CMK (cell line): ENCODE data around the gene GREM1.

ENCODE experiments used
- DNase-seq: peaks from one replicate; pipeline ENCODE4 v3.0.0-alpha.2; 2010; ENCODE audit warnings: low read depth

Gene GREM1

GRCh38 chr15:32694222-32694983 is 23.4 kb upstream of the GREM1 start:
- DNase-seq = no peak

GRCh38 chr15:32698773-32699390 is 18.9 kb upstream of the GREM1 start:
- DNase-seq = no peak

GRCh38 chr15:32700501-32701150 is 17.2 kb upstream of the GREM1 start:
- no peak for DNase-seq

GRCh38 chr15:32701863-32702262 is 15.9 kb upstream of the GREM1 start:
- no peak for DNase-seq

- no peak for DNase-seq
Measured at GRCh38 chr15:32704395-32704981, 13.3 kb upstream of the GREM1 start.

GRCh38 chr15:32705446-32705845 is 12.4 kb upstream of the GREM1 start:
- DNase-seq = no peak

- DNase-seq = no peak
Measured at GRCh38 chr15:32706704-32707103, 11.1 kb upstream of the GREM1 start.

GRCh38 chr15:32707436-32707835 is 10.4 kb upstream of the GREM1 start:
- DNase-seq = no peak

- DNase-seq = no peak
Measured at GRCh38 chr15:32709295-32710033, 8.3 kb upstream of the GREM1 start.

GRCh38 chr15:32715276-32715675 is 2.5 kb upstream of the GREM1 start:
- no peak for DNase-seq

GRCh38 chr15:32716216-32716914 is 1.4 kb upstream of the GREM1 start:
- no peak for DNase-seq

- no peak for DNase-seq
Measured at GRCh38 chr15:32716915-32717425, 834 bp upstream of the GREM1 start.

GRCh38 chr15:32718227-32718820 is 520 bp downstream of the GREM1 start:
- no peak for DNase-seq

- DNase-seq = no peak
Measured at GRCh38 chr15:32718821-32719716, 1.3 kb downstream of the GREM1 start.

- no peak for DNase-seq
Measured at GRCh38 chr15:32721596-32721995, 3.8 kb downstream of the GREM1 start.

GRCh38 chr15:32722136-32722535 is 4.3 kb downstream of the GREM1 start:
- DNase-seq = no peak

- no peak for DNase-seq
Measured at GRCh38 chr15:32723171-32723948, 5.6 kb downstream of the GREM1 start.

- DNase-seq = no peak
Measured at GRCh38 chr15:32729700-32730395, 12.0 kb downstream of the GREM1 start.
